ENCODE measurements around the gene MYBL2.

MYBL2 gene

GRCh38 chr20:43699941-43700565, 33.1 kb downstream of the MYBL2 start:
- no peak for DNase-seq
- TF ChIP-seq POLR2A (IDR thresholded peaks at IDR 0.05; ENCODE audit: low read length) = no peak
- no peak for TF ChIP-seq GATA1 (IDR thresholded peaks at IDR 0.05; ENCODE audit: low read depth, low read length)

DNA sequence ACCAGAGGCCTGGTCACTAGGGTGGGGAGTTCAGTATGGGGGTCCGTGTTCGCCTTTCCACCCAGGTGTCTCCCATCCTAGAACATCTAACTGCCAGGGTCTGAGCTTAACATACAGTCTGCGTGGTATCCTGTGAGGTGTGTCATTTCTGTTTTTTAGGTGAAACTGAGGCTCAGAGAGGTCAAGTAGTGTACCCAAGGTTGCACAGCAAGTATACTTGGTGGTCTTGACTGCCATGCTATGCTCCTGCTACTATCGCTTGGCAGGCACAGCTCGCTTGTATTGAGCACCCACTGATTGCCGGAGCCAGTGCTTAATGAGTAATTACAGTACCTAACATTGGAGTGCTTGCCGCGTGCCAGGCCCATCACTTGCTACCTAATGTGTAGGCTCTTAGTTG, 33.7 kb downstream of the MYBL2 start:
- no peak for TF ChIP-seq GATA1 (IDR thresholded peaks at IDR 0.05; ENCODE audit: low read depth, low read length)
- no peak for TF ChIP-seq POLR2A (IDR thresholded peaks at IDR 0.05; ENCODE audit: low read length)
- DNase-seq = no peak

DNA sequence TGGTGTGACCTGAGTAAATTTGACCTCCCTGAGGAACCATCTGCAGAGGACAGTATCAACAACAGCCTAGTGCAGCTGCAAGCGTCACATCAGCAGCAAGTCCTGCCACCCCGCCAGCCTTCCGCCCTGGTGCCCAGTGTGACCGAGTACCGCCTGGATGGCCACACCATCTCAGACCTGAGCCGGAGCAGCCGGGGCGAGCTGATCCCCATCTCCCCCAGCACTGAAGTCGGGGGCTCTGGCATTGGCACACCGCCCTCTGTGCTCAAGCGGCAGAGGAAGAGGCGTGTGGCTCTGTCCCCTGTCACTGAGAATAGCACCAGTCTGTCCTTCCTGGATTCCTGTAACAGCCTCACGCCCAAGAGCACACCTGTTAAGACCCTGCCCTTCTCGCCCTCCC, 35.6 kb downstream of the MYBL2 start:
- no peak for DNase-seq
- no peak for TF ChIP-seq POLR2A (IDR thresholded peaks at IDR 0.05; ENCODE audit: low read length)
- no peak for TF ChIP-seq GATA1 (IDR thresholded peaks at IDR 0.05; ENCODE audit: low read depth, low read length)

GRCh38 chr20:43710370-43711044, 43.6 kb downstream of the MYBL2 start:
- TF ChIP-seq POLR2A (IDR thresholded peaks at IDR 0.05; ENCODE audit: low read length) (no peak), GATA1 (IDR thresholded peaks at IDR 0.05; ENCODE audit: low read depth, low read length) (no peak)
- DNase-seq = no peak

- TF ChIP-seq GATA1 (IDR thresholded peaks at IDR 0.05; ENCODE audit: low read depth, low read length) (no peak), POLR2A (IDR thresholded peaks at IDR 0.05; ENCODE audit: low read length) (no peak)
- no peak for DNase-seq
Measured at GRCh38 chr20:43711098-43711654, 44.3 kb downstream of the MYBL2 start.

- DNase-seq = no peak
- TF ChIP-seq POLR2A (IDR thresholded peaks at IDR 0.05; ENCODE audit: low read length) = no peak
- no peak for TF ChIP-seq GATA1 (IDR thresholded peaks at IDR 0.05; ENCODE audit: low read depth, low read length)
Measured at GRCh38 chr20:43715044-43715443, 48.1 kb downstream of the MYBL2 start.

- DNase-seq = no peak
- TF ChIP-seq GATA1 (IDR thresholded peaks at IDR 0.05; ENCODE audit: low read depth, low read length) (no peak), POLR2A (IDR thresholded peaks at IDR 0.05; ENCODE audit: low read length) (no peak)
Measured at GRCh38 chr20:43715511-43715910, 48.6 kb downstream of the MYBL2 start.

GRCh38 chr20:43716123-43716522, 49.2 kb downstream of the MYBL2 start:
- no peak for DNase-seq
- TF ChIP-seq GATA1 (IDR thresholded peaks at IDR 0.05; ENCODE audit: low read depth, low read length) (no peak), POLR2A (IDR thresholded peaks at IDR 0.05; ENCODE audit: low read length) (no peak)

GRCh38 chr20:43716757-43717615, 50.1 kb downstream of the MYBL2 start:
- DNase-seq = no peak
- no peak for TF ChIP-seq POLR2A (IDR thresholded peaks at IDR 0.05; ENCODE audit: low read length)
- no peak for TF ChIP-seq GATA1 (IDR thresholded peaks at IDR 0.05; ENCODE audit: low read depth, low read length)

GRCh38 chr20:43717616-43717995, 50.7 kb downstream of the MYBL2 start:
- no peak for DNase-seq
- no peak for TF ChIP-seq GATA1 (IDR thresholded peaks at IDR 0.05; ENCODE audit: low read depth, low read length)
- no peak for TF ChIP-seq POLR2A (IDR thresholded peaks at IDR 0.05; ENCODE audit: low read length)

DNA sequence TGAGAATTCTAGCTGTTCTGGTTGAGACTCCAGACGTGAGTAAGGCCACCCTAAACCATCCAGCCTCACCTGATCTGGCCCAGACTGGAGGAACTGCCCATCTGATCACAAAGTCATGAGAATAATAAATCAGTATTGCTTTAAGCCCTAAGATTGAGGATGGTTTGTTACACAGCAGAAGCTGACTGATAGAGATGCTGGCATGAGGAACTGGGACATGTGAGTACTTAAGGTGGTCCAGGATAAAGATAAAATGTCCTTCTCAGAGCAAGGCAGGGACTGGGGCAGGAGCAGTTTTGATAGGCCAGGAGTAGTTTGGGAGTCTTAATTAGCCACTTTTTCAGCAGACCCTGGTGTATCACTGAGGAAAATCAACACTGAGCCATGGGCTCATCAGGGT, 53.1 kb downstream of the MYBL2 start:
- no peak for DNase-seq
- TF ChIP-seq POLR2A (IDR thresholded peaks at IDR 0.05; ENCODE audit: low read length) = no peak
- TF ChIP-seq GATA1 (IDR thresholded peaks at IDR 0.05; ENCODE audit: low read depth, low read length) = no peak

- TF ChIP-seq GATA1 (IDR thresholded peaks at IDR 0.05; ENCODE audit: low read depth, low read length) (no peak), POLR2A (IDR thresholded peaks at IDR 0.05; ENCODE audit: low read length) (no peak)
- no peak for DNase-seq
Measured at GRCh38 chr20:43721097-43721428, 54.1 kb downstream of the MYBL2 start.

DNA sequence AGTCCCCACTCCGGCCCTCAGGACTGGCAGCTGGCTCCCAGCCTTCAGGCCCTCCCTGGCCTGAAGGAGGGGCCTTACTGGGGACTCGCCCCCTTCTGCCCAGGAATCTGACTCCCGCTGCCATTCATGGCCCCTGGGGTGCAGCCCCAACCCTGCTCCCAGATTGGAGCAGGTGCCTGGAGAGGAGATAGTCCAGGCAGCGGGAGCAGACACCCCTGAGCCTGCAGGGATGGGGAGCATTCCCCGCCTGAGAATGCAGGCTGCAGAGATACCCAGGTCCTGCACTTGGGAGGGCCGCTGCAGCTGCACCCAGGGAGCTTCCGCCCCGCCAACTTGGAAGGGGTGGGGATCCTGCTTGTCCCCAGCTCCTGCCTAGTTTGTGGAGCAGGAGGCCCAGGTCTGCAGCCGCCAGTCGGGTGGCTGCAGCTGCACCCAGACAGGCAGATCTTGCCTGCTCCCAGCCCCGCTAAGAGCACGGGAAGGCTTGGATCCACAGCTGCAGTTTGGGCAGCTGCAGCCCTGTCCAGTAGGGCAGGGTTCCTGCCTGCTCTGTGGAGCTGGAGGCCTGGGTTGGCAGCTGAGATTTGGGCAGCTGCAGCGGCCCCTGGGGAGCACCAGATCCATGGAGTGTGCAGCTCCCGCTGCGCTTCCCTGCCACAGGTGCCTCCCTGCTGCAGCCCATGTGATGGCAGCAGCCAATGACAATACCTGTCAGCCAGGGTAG, 54.7 kb downstream of the MYBL2 start:
- TF ChIP-seq GATA1 (IDR thresholded peaks at IDR 0.05; ENCODE audit: low read depth, low read length) = no peak
- no peak for TF ChIP-seq POLR2A (IDR thresholded peaks at IDR 0.05; ENCODE audit: low read length)
- DNase-seq = no peak

DNA sequence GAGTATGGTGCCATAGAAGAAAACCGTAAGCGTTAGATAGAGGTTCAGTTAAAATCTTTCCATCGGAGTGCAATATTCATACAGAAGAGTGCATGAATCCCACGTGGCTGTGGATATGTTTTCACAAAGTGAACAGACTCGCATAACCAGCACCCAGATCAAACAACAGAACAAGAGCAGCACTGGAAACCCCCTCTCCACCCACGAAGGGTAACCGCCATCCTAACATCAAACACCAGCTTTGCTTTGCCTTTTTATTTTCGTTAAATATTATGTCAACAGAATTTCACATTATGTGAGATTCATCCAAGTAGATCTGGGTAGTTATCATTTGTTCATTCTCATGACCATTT, 55.2 kb downstream of the MYBL2 start:
- no peak for DNase-seq
- no peak for TF ChIP-seq POLR2A (IDR thresholded peaks at IDR 0.05; ENCODE audit: low read length)
- no peak for TF ChIP-seq GATA1 (IDR thresholded peaks at IDR 0.05; ENCODE audit: low read depth, low read length)
